ENCODE data around the gene LILRB5. TPM values are rescaled to one million over a fixed set of nuclear protein-coding genes. Genes with fewer than 3 reads are reported as not detected.
A peak's percentile ranks its signal among the peaks of the same experiment; 100 is the strongest.

LILRB5 gene
- total and polyA plus RNA-seq, 2 of the 4 experiments (the other 2 are of a cell fraction): not detected

- Histone ChIP-seq H2BK5ac (ENCODE audit: low read depth, low read length, poor library complexity, severe bottlenecking) (peak overlapping the region; percentile 0), H4K20me1 (ENCODE audit: insufficient read depth, low read length) (peaks cover 63% of the 10 kb centered on the region), H3K27me3 (ENCODE audit: control insufficient read depth, insufficient read depth, low read length) (no peaks in the 10 kb centered on the region), H3K4ac (ENCODE audit: low read depth, low read length) (0 out of 2 replicates have a peak overlapping the region, but pooled peaks have one; percentile 17), H2AFZ (replicated peaks; ENCODE audit: low read length, poor library complexity) (peak overlapping the region; percentile 67), H2AK9ac (replicated peaks; ENCODE audit: low read depth, low read length, poor library complexity) (peak overlapping the region; percentile 73), H2BK15ac (ENCODE audit: low read depth, low read length) (no peak overlapping the region), H2AK5ac (ENCODE audit: low read depth, low read length) (peak overlapping the region; percentile 27; the same call in 1 of the 2 replicates), H3K18ac (ENCODE audit: low read depth, low read length) (no peak overlapping the region), H3K9me3 (ENCODE audit: control insufficient read depth, insufficient read depth, low read length) (no peaks in the 10 kb centered on the region), H3K9me1 (ENCODE audit: insufficient read depth, low read length) (peaks cover 27% of the 10 kb centered on the region), H4K91ac (ENCODE audit: insufficient read depth, low read depth, low read length) (no peak overlapping the region), H3K27ac (ENCODE audit: insufficient read depth, low read length) (peak overlapping the region; percentile 48; the same call in 1 of the 2 replicates), H2BK120ac (ENCODE audit: low read depth, low read length) (no peak overlapping the region), H3K4me2 (ENCODE audit: low read depth, low read length) (peak overlapping the region; percentile 75), H3K4me3 (ENCODE audit: insufficient read depth, low read depth, low read length) (no peak overlapping the region), H3K14ac (replicated peaks; ENCODE audit: low read depth, low read length) (no peak overlapping the region), H3K9ac (ENCODE audit: low read depth, low read length) (no peak overlapping the region), H4K5ac (ENCODE audit: low read depth, low read length) (no peak overlapping the region), H3K79me1 (ENCODE audit: low read depth in 1 of 2, low read length in 2 of 2) (peaks cover 6 to 61% of the 10 kb centered on the region in 2 experiments), H3K4me1 (ENCODE audit: control insufficient read depth, insufficient read depth, low read length) (peaks cover 30% of the 10 kb centered on the region), H2BK20ac (ENCODE audit: low read depth, low read length) (no peak overlapping the region), H3K23ac (ENCODE audit: low read depth, low read length) (no peak overlapping the region), H4K8ac (ENCODE audit: low read depth in 2 of 2, low read length in 2 of 2) (no peak overlapping the region), H3K56ac (ENCODE audit: extremely low read depth, insufficient read depth, low read length) (no peak overlapping the region), H3K36me3 (ENCODE audit: control insufficient read depth, insufficient read depth, low read length) (peaks cover 33% of the 10 kb centered on the region)
- ChIA-PET POLR2A (ENCODE audit: unreplicated experiment) (interaction anchor here (0.6 to 0.7 kb wide), 2 partner anchors 9 to 1911 kb away, joined by 3 read pairs; partner anchors contain the start of gene ZNF787), CTCF (interaction anchor here (0.5 to 1.0 kb wide), 3 partner anchors 40 to 401 kb away, joined by 3 to 4 read pairs (median 3); no protein-coding TSS in a partner anchor)
- WGBS, 2 experiments (ENCODE audit: extremely low coverage in 2 of 2, insufficient read length in 1 of 2): 10% methylated on average over 5 of the region's 10 CpGs; no CpG with 5 or more reads in 1 of the 2 experiments
- ATAC-seq (ENCODE audit: low read depth) (peak; percentile 88), DNase-seq (peak; percentile 98)
- BruUV-seq (replicated peaks): no TSS peak
- dilution Hi-C loops (cut with HindIII; ENCODE audit: low sequenced_read_pairs, unreplicated experiment) (no loop called here), intact Hi-C loops (cut with micrococcal nuclease) (loop anchor here (2.0 kb wide), 1 partner anchor 19 kb away; the partner anchor contains the start of gene TSEN34), in situ Hi-C loops (cut with MboI; ENCODE audit: low sequenced_read_pairs) (loop anchor here (10.0 kb wide), 1 partner anchor 245 kb away; no protein-coding TSS in a partner anchor)
- TF ChIP-seq SMC3 (IDR thresholded peaks at IDR 0.05; ENCODE audit: low read depth, low read length): no peak
- TF ChIP-seq CHD1 (IDR thresholded peaks at IDR 0.05; ENCODE audit: low read depth, low read length): no peak
- no peak for TF ChIP-seq RFX5 (IDR thresholded peaks at IDR 0.05; ENCODE audit: low read depth, low read length)
- no peak for TF ChIP-seq NFE2L2 (IDR thresholded peaks at IDR 0.05; ENCODE audit: low read depth, low read length)
- no peak for TF ChIP-seq CTCF (conservative IDR thresholded peaks at IDR 0.05; ENCODE audit: low read depth, low read length)
- TF ChIP-seq BHLHE40 (IDR thresholded peaks at IDR 0.05; ENCODE audit: low read depth, low read length): peak; percentile 66; the same call in 1 of the 2 replicates
- TF ChIP-seq CEBPB (IDR thresholded peaks at IDR 0.05; ENCODE audit: low read depth, low read length): peak; percentile 93
- no peak for TF ChIP-seq MAFK (IDR thresholded peaks at IDR 0.05; ENCODE audit: low read depth, low read length)
- TF ChIP-seq POLR2A (IDR thresholded peaks at IDR 0.05; ENCODE audit: low read depth, low read length): peak; percentile 37; the same call in 1 of the 2 replicates
- TF ChIP-seq MAZ (IDR thresholded peaks at IDR 0.05; ENCODE audit: borderline replicate concordance, low read depth, low read length): peak; percentile 78; the same call in 1 of the 2 replicates
- peak; percentile 66; the same call in 1 of the 2 replicates for TF ChIP-seq MXI1 (IDR thresholded peaks at IDR 0.05; ENCODE audit: borderline replicate concordance, low read depth, low read length)
- TF ChIP-seq ELK1 (IDR thresholded peaks at IDR 0.05; ENCODE audit: borderline replicate concordance, low read depth, low read length): no peak
- TF ChIP-seq RCOR1 (IDR thresholded peaks at IDR 0.05; ENCODE audit: insufficient replicate concordance, low read length): peak; percentile 91
- peak; percentile 36; the same call in 1 of the 2 replicates for TF ChIP-seq FOS (IDR thresholded peaks at IDR 0.05; ENCODE audit: low read depth, low read length)
Measured at GRCh38 chr19:54209811-54210494, 47.1 kb downstream of the LILRB5 start.
